Endothelial cell of umbilical vein (primary cell): Measurements from ENCODE around the gene WDR31. TPM values are rescaled to one million over a fixed set of nuclear protein-coding genes. Genes with fewer than 3 reads are reported as not detected.

ENCODE experiments used
- BruUV-seq: library from RNA; stranded (reverse); fragments of 400-500 nt; replicated peaks from 2 replicates; lab custom pipeline; 2021; lab: Mats Ljungman, UMichigan
- CTCF ChIA-PET: fragments of 300-600, 350-600 bp; sonication (Branson Sonifier 250); formaldehyde crosslinking; loops from one replicate; lab custom pipeline; 2021; ENCODE audit warnings: antibody characterized with exemption, inconsistent platforms; lab: Charles Lee
- POLR2A ChIA-PET: fragments of 300-600, 350-600 bp; sonication (Branson Sonifier 250); formaldehyde crosslinking; loops from one replicate; lab custom pipeline; 2021; ENCODE audit warnings: antibody characterized with exemption, inconsistent platforms; lab: Charles Lee
- DNase-seq: peaks from one replicate; pipeline ENCODE4 v3.0.0-alpha.2; 2011; ENCODE audit warnings: low read depth, low spot score
- FAIRE-seq: peaks from 2 replicates; lab custom pipeline; 2011; peaks lifted over from hg19 to GRCh38; lab: Jason Lieb, UNC
- H2AFZ ChIP-seq: 2 replicates; pipeline ENCODE4 v1.6.0; 2012; ENCODE audit warnings: low read depth, low read length, control low read depth, inconsistent platforms
- H3K27ac ChIP-seq: 2 replicates; pipeline ENCODE4 v1.5.1; 2011; ENCODE audit warnings: low read depth, mild to moderate bottlenecking, control low read depth, low read length, moderate library complexity; ENCODE audit not compliant: insufficient read depth
- H3K27me3 ChIP-seq, 2 experiments: 2 replicates each; pipeline versions ENCODE4 v1.6.0 to v1.6.1; 2011; ENCODE audit warnings: low read length in 2 of 2, mixed read lengths in 1 of 2; ENCODE audit not compliant: control insufficient read depth in 2 of 2, insufficient read depth in 2 of 2
- H3K36me3 ChIP-seq, 2 experiments: 2 replicates in 1 of 2; 3 replicates in 1 of 2; pipeline ENCODE4 v1.5.1; 2011; ENCODE audit warnings: low read length in 2 of 2, mild to moderate bottlenecking in 1 of 2, moderate library complexity in 1 of 2; ENCODE audit not compliant: control insufficient read depth in 2 of 2, insufficient read depth in 2 of 2; ENCODE audit errors: extremely low read depth in 1 of 2
- H3K4me1 ChIP-seq: 3 replicates; pipeline ENCODE4 v1.5.1; 2011; ENCODE audit warnings: mild to moderate bottlenecking, low read length; ENCODE audit not compliant: control insufficient read depth, insufficient read depth; ENCODE audit errors: extremely low read depth
- H3K4me2 ChIP-seq: 2 replicates; pipeline ENCODE4 v1.6.1; 2011; ENCODE audit warnings: low read length, control low read depth, mixed read lengths; ENCODE audit not compliant: insufficient read depth
- H3K4me3 ChIP-seq, 3 experiments: fragments of 200-600 bp in 1 of 3; sonication (generic), shearing (Covaris generic) in 1 of 3; replicated peaks in 1 of 3; 2 replicates each; pipeline ENCODE4 v1.5.1; 2011 to 2016; ENCODE audit warnings: control low read depth in 3 of 3, low read length in 3 of 3, mild to moderate bottlenecking in 2 of 3, inconsistent platforms in 1 of 3, low read depth in 1 of 3, moderate library complexity in 1 of 3; ENCODE audit not compliant: insufficient read depth in 1 of 3
- H3K79me2 ChIP-seq: 2 replicates; pipeline ENCODE4 v1.6.0; 2012; ENCODE audit warnings: low read length, inconsistent platforms; ENCODE audit not compliant: control insufficient read depth, insufficient read depth
- H3K9ac ChIP-seq: replicated peaks from 2 replicates; pipeline ENCODE3; 2011; ENCODE audit warnings: low read length, control low read depth; ENCODE audit not compliant: insufficient read depth; ENCODE audit errors: extremely low read depth
- H3K9me1 ChIP-seq: replicated peaks from 3 replicates; pipeline ENCODE4 v1.6.0; 2011; ENCODE audit warnings: mild to moderate bottlenecking, low read length; ENCODE audit not compliant: control insufficient read depth, insufficient read depth; ENCODE audit errors: extremely low read depth
- H3K9me3 ChIP-seq: replicated peaks from 2 replicates; pipeline ENCODE4 v1.5.1; 2012; ENCODE audit warnings: low read length, inconsistent platforms; ENCODE audit not compliant: control insufficient read depth, insufficient read depth
- H4K20me1 ChIP-seq: replicated peaks from 2 replicates; pipeline ENCODE3; 2011; ENCODE audit warnings: mild to moderate bottlenecking, low read length; ENCODE audit not compliant: control insufficient read depth, insufficient read depth; ENCODE audit errors: extremely low read depth
- CTCF ChIP-seq, 2 donors: IDR thresholded peaks; 1 replicate in 1 of 2; 2 replicates in 1 of 2; pipeline ENCODE4 v1.5.1; 2011; ENCODE audit warnings: low read length in 2 of 2, mild to moderate bottlenecking in 2 of 2, moderate library complexity in 2 of 2, control low read depth in 1 of 2, inconsistent platforms in 1 of 2, low read depth in 1 of 2; ENCODE audit not compliant: insufficient read depth in 1 of 2; ENCODE audit errors: extremely low read depth in 1 of 2
- EZH2 ChIP-seq: IDR thresholded peaks from 2 replicates; pipeline ENCODE4 v1.6.1; 2012; ENCODE audit warnings: borderline replicate concordance, low read depth, mild to moderate bottlenecking, moderate library complexity, low read length, inconsistent platforms; ENCODE audit not compliant: severe bottlenecking
- FOS ChIP-seq: IDR thresholded peaks from 2 replicates; pipeline ENCODE4 v1.6.1; 2011; ENCODE audit warnings: mild to moderate bottlenecking, low read length, moderate library complexity, borderline replicate concordance; ENCODE audit not compliant: insufficient read depth
- GATA2 ChIP-seq: IDR thresholded peaks from 2 replicates; pipeline ENCODE4 v1.7.0; 2011; ENCODE audit warnings: low read depth, mild to moderate bottlenecking, moderate library complexity, mixed read lengths, low read length; ENCODE audit not compliant: insufficient read length, insufficient read depth
- JUN ChIP-seq: IDR thresholded peaks from 2 replicates; pipeline ENCODE4 v1.6.1; 2011; ENCODE audit warnings: borderline replicate concordance, low read depth; ENCODE audit not compliant: insufficient read length, insufficient read depth
- MAX ChIP-seq: IDR thresholded peaks from 2 replicates; pipeline ENCODE4 v1.6.1; 2011; ENCODE audit not compliant: insufficient read depth, insufficient read length
- MYC ChIP-seq: IDR thresholded peaks from one replicate; pipeline ENCODE4 v1.6.1; 2011; ENCODE audit warnings: mild to moderate bottlenecking, low read depth, low read length
- POLR2A ChIP-seq: IDR thresholded peaks from 2 replicates; pipeline ENCODE4 v1.6.1; 2012; ENCODE audit warnings: low read depth, mild to moderate bottlenecking, control low read depth, low read length
- POLR2AphosphoS5 ChIP-seq: IDR thresholded peaks from 2 replicates; pipeline ENCODE4 v1.6.1; 2012; ENCODE audit warnings: low read depth, mild to moderate bottlenecking, control low read depth, low read length, moderate library complexity; ENCODE audit not compliant: insufficient read depth
- dilution Hi-C: fragments of 300-500 bp; cut with MboI; formaldehyde crosslinking; loops from one replicate; pipeline ENCODE4 v1.15.0; 2019; ENCODE audit warnings: low sequenced_read_pairs; ENCODE audit not compliant: extremely low pct_ligation_motif_present
- intact Hi-C: fragments of 100-400 bp; cut with micrococcal nuclease; formaldehyde crosslinking; loops from one replicate; pipeline ENCODE4 v1.10.0; 2022
- polyA plus RNA-seq, 4 experiments: library from polyadenylated mRNA; depleted of rRNA in 3 of 4; stranded (reverse) in 3 of 4; unstranded in 1 of 4; fragments of >200 nt; gene quantifications; 2 replicates each; pipeline versions ENCODE4 v1.2.1 to v1.2.3, GENCODE V29; 2011 to 2012; ENCODE audit warnings: missing spikeins in 1 of 4
- total RNA-seq: library from RNA; stranded (reverse); gene quantifications from 2 replicates; pipeline ENCODE4 v1.2.3, GENCODE V29; 2021

The WDR31 gene
- total and polyA plus RNA-seq, 2 donors (not counting 3 experiments of a cell fraction or from before 2014, with no cell fraction given) = 0.22 to 1.00 TPM

- H3K79me2 ChIP-seq = no peaks in the 10 kb centered on the region
- no peak overlapping the region for H3K4me2 ChIP-seq
- H3K4me3 ChIP-seq = no peak overlapping the region
- no peaks in the 10 kb centered on the region for H3K9me1 ChIP-seq
- H2AFZ ChIP-seq = no peak overlapping the region
- intact Hi-C loops (no loop called here), dilution Hi-C loops (no loop called here)
- no peak overlapping the region for H3K9ac ChIP-seq
- peaks cover 0 to 7% of the 10 kb centered on the region in 2 experiments for H3K36me3 ChIP-seq
- FAIRE-seq (no peak), DNase-seq (no peak)
- H3K27ac ChIP-seq = no peak overlapping the region
- no peaks in the 10 kb centered on the region for H4K20me1 ChIP-seq
- BruUV-seq = no TSS peak
- no peaks in the 10 kb centered on the region for H3K4me1 ChIP-seq
- H3K27me3 ChIP-seq = no peaks in the 10 kb centered on the region
- ChIA-PET CTCF (no interaction called here), POLR2A (no interaction called here)
- no peaks in the 10 kb centered on the region for H3K9me3 ChIP-seq
- TF ChIP-seq MAX (no peak), POLR2AphosphoS5 (no peak), FOS (no peak), MYC (no peak), JUN (no peak), EZH2 (no peak), POLR2A (no peak), CTCF (IDR thresholded peaks at IDR 0.05; ENCODE audit: extremely low read depth in 1 of 2, insufficient read depth in 1 of 2, low read depth in 1 of 2, low read length in 2 of 2) (no peak), GATA2 (no peak)
These were observed 29.1 kb upstream of the WDR31 start for GRCh38 chr9:113368982-113369854.
